Measurements from ENCODE around the gene MTURN.
A peak's percentile ranks its signal among the peaks of the same experiment; 100 is the strongest.

The MTURN gene

DNA sequence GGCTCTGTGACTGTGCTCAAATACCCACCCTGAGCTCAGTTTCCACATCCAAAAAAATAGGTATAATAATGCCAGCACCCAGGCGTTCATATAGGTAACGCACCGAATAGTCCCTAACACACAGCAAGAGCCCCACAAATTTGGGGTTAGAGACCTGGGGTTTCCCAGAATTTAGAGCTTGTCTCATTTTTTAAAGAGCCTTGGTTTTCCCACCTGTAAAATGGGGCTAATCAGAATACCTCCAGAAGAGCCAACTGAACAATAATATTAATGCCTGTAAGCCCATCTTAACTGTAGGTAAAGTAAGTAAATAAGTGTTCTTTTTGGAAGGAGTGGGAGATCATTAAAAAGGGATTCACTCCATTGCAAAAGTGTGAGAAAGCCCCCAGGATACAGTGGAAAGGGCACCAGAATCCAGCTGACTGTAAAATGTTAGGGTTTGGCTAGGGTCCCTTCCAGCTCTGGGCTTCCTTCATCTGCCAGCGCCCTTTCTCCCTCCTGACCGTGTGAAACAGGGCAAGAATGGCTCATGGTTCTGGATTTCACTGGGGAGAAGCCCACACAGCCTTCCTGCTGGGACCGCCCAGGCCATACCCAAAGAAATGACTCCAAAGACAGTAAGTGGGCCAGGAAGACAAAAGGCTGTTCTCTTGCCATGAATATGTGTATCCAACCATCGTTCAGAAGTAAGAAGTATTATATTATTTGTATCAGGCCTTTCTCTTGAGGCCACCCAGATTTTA lies 2.1 kb downstream of the MTURN start:
- DNase-seq, result no peak

DNA sequence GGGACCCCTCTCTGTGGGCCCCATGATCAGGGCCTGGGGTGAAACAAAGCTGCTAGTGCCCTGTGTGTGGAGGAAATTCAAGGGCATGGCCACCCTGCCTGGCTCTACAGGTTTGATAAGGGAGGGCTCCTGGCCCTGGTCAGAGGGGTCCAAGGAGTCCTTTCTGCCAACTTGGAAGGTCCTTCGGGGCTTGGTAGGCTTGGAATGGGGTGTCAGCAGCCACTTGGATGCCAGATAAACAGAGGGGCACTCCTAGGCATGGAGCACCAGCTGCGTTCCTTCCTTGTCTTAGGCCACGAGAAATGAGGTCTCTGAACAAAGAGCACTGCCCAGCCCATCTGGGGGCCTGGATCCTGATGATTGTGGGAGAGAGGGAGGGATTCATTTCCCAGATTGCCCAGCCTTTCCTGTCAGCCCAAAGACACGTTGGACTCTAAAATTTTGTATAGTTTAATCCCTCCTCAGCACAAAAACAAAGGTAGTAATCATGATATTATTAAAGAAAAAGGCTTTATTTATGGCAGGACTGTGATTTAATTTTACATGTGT lies 5.1 kb downstream of the MTURN start:
- no peak for DNase-seq

DNA sequence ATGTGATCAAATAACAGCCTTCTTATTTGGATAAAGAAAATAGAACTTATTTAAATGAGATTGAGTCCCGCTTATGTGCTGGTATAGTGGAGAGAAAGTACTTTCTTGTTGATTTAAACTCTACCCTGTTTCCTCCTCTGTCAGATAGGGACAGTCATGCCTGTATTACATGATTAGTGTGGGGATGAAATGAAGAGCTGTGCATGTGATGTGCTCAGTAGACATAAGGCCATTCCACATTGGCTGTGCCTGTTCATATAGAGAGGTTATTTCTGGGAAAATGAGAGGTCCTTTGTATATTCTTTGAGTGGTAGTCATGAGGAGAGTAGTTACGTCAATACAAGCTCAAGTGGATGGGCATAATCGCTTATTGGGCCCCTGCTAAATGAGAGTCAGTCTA lies 5.7 kb downstream of the MTURN start:
- no peak for DNase-seq

DNA sequence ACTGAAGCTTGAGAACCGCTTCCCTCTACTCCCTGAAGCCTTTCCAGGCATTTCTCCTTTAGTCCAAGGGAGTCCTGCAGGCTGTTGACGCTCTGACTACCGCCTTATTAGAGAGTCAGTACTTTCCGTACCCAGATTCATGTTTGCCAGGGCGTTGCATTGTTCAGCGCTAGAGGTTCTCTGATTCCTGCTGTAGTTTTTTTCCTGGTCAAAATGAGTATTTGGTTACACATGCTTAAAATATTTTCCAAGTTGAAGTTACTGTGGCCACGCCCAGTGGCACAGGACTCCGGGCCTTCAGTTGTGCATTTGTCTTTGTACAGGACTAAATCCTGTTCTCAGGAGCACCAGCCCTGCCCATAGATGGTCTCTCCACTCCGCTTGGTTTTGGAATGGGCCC lies 7.9 kb downstream of the MTURN start:
- no peak for DNase-seq

DNA sequence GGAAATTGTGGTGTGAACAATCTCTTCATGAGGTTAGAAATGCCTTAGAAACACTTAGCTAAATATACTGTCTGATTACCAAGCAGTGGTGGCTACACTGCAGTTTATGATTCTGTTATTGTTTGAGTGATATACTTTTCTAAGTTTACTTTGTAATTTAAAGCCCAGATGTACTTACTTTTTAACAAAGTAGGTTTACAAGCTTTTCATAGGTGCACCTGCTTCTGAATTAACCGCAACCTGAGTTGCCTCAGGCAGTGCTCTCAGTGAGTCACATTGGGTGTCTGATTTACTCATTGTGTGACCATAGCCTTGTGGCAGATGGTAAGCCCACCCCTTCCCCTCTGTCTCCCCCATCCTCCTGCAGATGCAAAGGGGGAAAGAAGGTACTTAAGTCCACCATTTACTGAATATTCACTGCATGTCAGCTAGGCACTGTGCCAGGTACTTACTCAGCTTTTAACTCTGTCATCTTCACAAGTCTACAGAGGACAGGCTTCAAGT lies 9.0 kb downstream of the MTURN start:
- DNase-seq, result peak; percentile 95

DNA sequence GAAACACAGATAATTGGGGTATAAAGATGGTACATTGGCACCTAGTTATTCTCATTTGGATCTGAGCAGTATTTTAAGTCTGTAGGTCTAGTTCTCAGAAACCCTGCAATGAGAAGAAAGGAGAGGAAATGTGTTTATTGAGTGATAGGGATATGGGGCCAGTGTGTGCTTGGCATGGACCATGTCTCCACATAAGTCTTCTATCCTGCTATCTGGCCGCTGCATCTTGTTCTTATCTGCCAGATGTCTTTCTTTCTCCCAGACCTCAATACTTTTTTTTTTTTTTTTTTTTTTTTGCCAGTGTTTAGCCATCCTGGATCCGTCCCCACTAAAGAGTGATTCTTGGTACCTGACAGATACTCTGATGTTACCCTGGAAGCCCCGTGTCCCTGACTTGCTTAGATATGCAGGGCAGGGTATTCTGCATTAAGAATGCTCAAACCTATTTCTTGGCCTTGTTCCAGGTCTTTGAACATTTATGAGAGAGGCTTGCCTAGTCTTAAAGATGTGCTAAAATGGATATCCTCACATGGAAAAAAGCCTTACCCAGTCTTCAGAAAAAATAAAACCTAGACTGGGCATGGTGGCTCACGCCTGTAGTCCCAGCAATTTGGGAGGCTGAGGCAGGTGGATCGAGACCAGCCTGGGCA lies 10.0 kb downstream of the MTURN start:
- no peak for DNase-seq

- no peak for DNase-seq
Measured at GRCh38 chr7:30145426-30145970, 10.7 kb downstream of the MTURN start.

DNA sequence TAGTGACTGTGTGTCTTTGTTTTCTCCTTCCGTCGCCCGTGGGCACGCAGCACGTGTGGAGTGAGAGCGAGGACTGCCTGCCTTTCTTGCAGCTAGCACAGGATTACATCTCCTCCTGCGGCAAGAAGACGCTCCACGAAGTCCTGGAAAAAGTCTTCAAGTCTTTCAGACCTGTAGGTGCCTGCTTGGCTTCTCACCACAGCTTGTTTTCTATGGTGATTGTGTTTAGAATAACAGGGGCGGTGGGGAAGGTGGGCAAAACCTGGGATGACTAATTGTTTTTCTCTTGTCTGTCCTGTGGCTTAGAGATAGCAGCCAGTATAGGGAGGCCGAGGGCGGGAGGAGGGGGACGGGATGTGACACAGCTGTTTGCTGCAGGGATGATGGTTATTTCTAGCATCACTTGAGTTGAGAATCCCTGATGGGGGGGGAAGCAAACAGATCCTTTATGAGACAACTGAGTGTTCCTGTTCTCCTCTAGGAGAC lies 11.4 kb downstream of the MTURN start:
- peak; percentile 59 for DNase-seq

GRCh38 chr7:30147223-30147622 lies 12.4 kb downstream of the MTURN start:
- DNase-seq, result no peak

DNA sequence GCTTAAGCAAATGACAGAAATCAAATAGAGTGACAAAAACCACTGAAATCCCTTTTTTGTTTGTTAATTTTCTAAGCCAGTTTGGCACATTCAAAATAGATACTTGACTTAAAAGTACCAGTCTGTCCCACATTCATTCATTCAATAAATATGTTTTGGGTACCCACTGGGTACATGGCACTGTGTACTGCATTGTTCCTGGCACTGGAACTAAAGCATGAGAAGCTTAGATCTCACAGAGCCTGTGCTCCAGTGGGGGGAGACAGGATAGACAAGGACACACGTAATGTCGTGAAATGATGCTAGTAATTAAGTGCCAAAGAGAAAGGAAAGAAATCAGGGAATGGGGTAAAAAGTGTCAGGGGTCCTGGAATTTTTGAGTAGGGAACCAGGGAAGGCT lies 13.0 kb downstream of the MTURN start:
- no peak for DNase-seq

DNA sequence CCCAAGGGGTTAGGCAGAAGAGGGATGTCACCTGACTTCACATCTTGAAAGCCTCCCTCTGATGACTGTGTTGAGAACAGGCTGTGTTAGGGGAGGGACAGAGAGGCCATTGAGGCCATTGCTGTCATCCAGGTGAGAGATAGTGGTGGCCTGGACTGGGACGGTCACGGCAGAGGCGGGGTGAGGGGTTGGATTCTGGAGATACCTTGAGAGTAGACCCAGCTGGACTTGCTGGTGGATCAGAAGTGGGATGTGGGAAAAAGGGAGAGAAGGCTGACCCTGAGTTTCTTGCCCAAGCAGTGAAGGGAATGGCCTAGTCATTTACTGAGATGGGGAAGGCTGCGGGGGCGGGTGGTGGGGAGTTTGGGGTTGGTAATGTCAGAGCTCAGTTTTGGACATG lies 13.6 kb downstream of the MTURN start:
- no peak for DNase-seq

- DNase-seq, result no peak
Measured at GRCh38 chr7:30148951-30149459, 14.2 kb downstream of the MTURN start.

- no peak for DNase-seq
Measured at GRCh38 chr7:30149640-30150272, 15.0 kb downstream of the MTURN start.

DNA sequence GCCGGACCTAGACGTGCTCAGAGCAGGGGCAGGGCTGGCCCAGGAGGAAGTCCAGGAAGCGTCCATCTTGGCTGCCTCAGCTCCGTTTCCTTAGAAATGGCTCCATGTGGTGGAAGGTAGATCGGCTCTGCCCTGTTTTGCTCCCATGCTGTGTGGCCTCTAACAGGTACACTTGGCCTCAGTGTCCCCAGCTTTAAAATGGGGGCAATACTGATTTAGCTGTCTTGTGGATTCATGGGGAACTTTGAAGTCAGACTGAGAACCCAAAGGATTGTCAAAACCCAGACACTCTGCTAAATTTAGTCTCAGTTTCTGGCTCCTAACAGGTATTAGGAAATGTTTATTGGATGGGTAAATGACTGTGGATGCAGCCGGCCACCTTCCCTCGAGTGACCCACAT lies 15.9 kb downstream of the MTURN start:
- no peak for DNase-seq

DNA sequence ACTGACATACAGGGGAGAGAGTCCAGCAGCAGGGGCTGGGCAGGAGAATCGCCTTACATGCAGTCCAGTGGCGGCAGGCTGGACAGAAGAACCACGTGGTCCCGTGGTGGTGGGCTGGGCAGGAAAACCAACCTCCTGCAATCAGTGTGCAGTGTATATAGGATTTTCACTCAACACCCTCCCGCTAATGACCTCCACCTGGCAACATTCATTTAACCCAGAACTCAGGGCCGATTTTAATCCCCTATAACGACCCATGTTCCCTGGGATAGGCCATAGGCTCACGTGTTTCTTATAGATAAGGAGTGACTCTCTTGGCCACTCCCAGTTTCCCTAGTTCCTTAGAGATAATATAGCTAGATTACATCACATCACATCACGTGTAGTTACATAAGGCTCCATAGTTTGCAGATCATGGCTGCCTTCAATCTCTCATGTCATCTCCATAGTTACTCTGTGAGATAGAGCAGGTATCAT lies 19.4 kb downstream of the MTURN start:
- DNase-seq, result no peak

DNA sequence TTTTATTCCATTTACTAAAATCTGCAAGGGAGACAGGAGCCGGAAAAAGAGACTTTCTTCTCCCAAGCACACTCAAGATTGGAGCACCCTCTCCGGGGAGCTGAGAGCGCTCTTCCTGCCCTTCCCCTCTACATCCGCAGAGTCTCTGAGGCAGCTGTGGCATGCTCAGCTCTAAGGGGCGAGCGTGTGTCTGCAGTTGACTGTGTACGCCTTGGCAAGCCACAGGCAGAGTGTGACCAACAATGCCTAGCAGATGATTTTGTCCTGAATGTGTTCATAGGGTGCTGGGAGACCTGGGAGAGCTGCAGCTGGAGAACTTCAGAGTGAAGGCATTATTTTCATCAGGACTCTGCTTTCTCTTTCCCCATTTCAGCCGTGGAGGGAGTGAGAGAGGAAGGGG lies 20.7 kb downstream of the MTURN start:
- DNase-seq, result no peak

DNA sequence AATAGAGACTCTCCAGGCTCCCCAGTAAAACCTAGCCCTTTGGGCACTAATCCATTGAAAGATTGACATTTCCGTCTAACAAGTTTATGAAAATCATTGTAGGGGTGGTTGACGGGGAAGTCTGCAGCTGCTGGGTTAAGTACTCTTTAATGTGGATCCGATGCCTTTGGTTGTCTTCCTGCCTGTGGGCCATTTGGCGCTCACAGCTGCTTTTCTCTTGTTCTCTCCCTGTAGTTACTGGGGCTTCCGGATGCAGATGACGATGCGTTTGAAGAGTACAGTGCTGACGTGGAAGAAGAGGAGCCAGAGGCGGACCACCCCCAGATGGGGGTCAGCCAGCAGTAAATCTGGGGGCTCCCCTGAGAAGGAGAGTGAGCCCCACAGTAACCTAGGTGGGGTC lies 22.4 kb downstream of the MTURN start:
- no peak for DNase-seq

GRCh38 chr7:30159163-30159562 lies 24.4 kb downstream of the MTURN start:
- DNase-seq, result no peak

- DNase-seq, result no peak
Measured at GRCh38 chr7:30159698-30160143, 24.9 kb downstream of the MTURN start.

DNA sequence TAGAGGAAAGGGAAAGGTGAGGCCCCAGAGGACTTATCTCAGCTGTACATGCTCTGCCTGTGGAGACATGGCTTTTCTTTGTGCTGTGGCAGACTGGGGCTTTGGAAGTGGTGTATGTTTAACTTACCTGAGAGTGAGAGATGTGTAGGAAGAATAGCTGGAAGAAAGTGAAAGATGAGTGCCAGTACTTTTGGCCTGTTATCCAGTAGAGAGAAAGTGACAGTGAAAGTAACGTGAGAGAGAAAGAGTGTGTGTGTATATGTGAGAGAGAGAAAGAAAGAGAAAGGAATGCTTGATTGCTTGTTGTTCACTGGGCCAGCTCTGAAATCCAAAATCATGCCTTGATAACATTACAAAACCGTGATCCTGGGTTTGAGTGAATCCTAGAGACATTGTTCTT lies 25.5 kb downstream of the MTURN start:
- DNase-seq, result no peak

DNA sequence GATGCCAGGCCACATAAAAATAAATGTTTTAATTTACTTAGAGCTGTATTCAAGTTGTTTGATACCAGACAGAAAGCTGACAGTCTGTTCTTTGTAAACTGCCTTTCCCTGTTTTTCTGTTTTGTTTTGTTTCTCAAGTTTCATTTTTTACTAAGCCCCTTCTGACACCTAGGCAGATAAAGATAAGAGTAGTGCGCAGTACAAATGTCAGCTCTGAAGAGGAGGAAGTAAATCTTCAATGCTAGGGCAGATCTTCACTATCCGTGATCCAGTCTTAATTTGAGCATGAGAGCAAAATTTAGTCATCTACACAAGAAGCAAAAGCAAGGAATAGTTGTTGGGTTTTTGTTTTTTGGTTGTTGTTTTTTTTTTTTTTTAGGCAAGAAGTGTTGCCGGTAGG lies 27.3 kb downstream of the MTURN start:
- DNase-seq, result no peak

- DNase-seq, result peak; percentile 94
Measured at GRCh38 chr7:30162622-30163124, 27.9 kb downstream of the MTURN start.

Data from NCI-H187 treated with DMSO at 0.1 percent for 48 hours (cell line).